Measurements from ENCODE around the gene CPS1.

Gene CPS1

GRCh38 chr2:210556329-210556980 lies at the start of gene CPS1:
TSS of gene CPS1 (plus strand) at chr2:210556599. CDS start at chr2:210556734, 135 bp downstream.
- Mint-ChIP-seq H3K4me3 (no peak within 1 kb of the TSS), H3K27ac (no peak within 1 kb of the TSS), H3K36me3 (no peaks in the 10 kb centered on the region), H3K27me3 (no peaks in the 10 kb centered on the region), H3K4me1 (no peaks in the 10 kb centered on the region), H3K9me3 (no peaks in the 10 kb centered on the region)
- CTCF ChIA-PET: no interaction called here
- no peak for DNase-seq

- no peaks in the 10 kb centered on the region for H3K27me3 Mint-ChIP-seq
- H3K9me3 Mint-ChIP-seq: no peaks in the 10 kb centered on the region
- no peaks in the 10 kb centered on the region for H3K36me3 Mint-ChIP-seq
- H3K4me1 Mint-ChIP-seq: peaks cover 3% of the 10 kb centered on the region
- CTCF ChIA-PET: interaction anchor here (1.7 kb wide), 1 partner anchor 11 kb away, joined by 5 read pairs; no protein-coding TSS in a partner anchor
- no peak overlapping the region for H3K27ac Mint-ChIP-seq
- H3K4me3 Mint-ChIP-seq: no peak overlapping the region
- DNase-seq: no peak
These were observed 40.5 kb upstream of the CPS1 start for GRCh38 chr2:210515911-210516310.

GRCh38 chr2:210517264-210517663 lies 39.1 kb upstream of the CPS1 start:
- Mint-ChIP-seq H3K4me1 (peaks cover 3% of the 10 kb centered on the region), H3K9me3 (no peaks in the 10 kb centered on the region), H3K4me3 (no peak overlapping the region), H3K36me3 (no peaks in the 10 kb centered on the region), H3K27me3 (no peaks in the 10 kb centered on the region), H3K27ac (no peak overlapping the region)
- CTCF ChIA-PET: no interaction called here
- DNase-seq: no peak

GRCh38 chr2:210519594-210519993 lies 36.8 kb upstream of the CPS1 start:
- Mint-ChIP-seq H3K36me3 (no peaks in the 10 kb centered on the region), H3K4me1 (peaks cover 3% of the 10 kb centered on the region), H3K27me3 (no peaks in the 10 kb centered on the region), H3K4me3 (no peak overlapping the region), H3K9me3 (no peaks in the 10 kb centered on the region), H3K27ac (no peak overlapping the region)
- CTCF ChIA-PET: no interaction called here
- DNase-seq: no peak

- peaks cover 3% of the 10 kb centered on the region for H3K4me1 Mint-ChIP-seq
- CTCF ChIA-PET: no interaction called here
These were observed 34.0 kb upstream of the CPS1 start for GRCh38 chr2:210522399-210522798.

GRCh38 chr2:210523650-210524289 lies 32.6 kb upstream of the CPS1 start:
- no peak for DNase-seq
- no peaks in the 10 kb centered on the region for H3K36me3 Mint-ChIP-seq
- H3K9me3 Mint-ChIP-seq: no peaks in the 10 kb centered on the region
- CTCF ChIA-PET: interaction anchor here (0.8 kb wide), 1 partner anchor 21 kb away, joined by 3 read pairs; no protein-coding TSS in a partner anchor
- H3K27me3 Mint-ChIP-seq: no peaks in the 10 kb centered on the region
- no peak overlapping the region for H3K4me3 Mint-ChIP-seq
- no peak overlapping the region for H3K27ac Mint-ChIP-seq
- H3K4me1 Mint-ChIP-seq: peaks cover 3% of the 10 kb centered on the region

More at GRCh38 chr2:210522399-210522798, 34.0 kb upstream of the CPS1 start:
- H3K9me3 Mint-ChIP-seq: no peaks in the 10 kb centered on the region
- H3K27me3 Mint-ChIP-seq: no peaks in the 10 kb centered on the region
- no peak overlapping the region for H3K27ac Mint-ChIP-seq
- no peak overlapping the region for H3K4me3 Mint-ChIP-seq
- no peaks in the 10 kb centered on the region for H3K36me3 Mint-ChIP-seq
- DNase-seq: no peak

GRCh38 chr2:210524533-210524932 lies 31.9 kb upstream of the CPS1 start:
- no peaks in the 10 kb centered on the region for H3K36me3 Mint-ChIP-seq
- H3K27ac Mint-ChIP-seq: no peak overlapping the region
- CTCF ChIA-PET: interaction anchor here (0.8 kb wide), 1 partner anchor 21 kb away, joined by 3 read pairs; no protein-coding TSS in a partner anchor
- H3K4me1 Mint-ChIP-seq: peaks cover 1% of the 10 kb centered on the region
- H3K27me3 Mint-ChIP-seq: no peaks in the 10 kb centered on the region
- no peak overlapping the region for H3K4me3 Mint-ChIP-seq
- no peak for DNase-seq
- H3K9me3 Mint-ChIP-seq: no peaks in the 10 kb centered on the region

GRCh38 chr2:210527286-210527685 lies 29.1 kb upstream of the CPS1 start:
- H3K27me3 Mint-ChIP-seq: no peaks in the 10 kb centered on the region
- no peaks in the 10 kb centered on the region for H3K9me3 Mint-ChIP-seq
- H3K4me1 Mint-ChIP-seq: no peaks in the 10 kb centered on the region
- H3K27ac Mint-ChIP-seq: no peak overlapping the region
- H3K36me3 Mint-ChIP-seq: no peaks in the 10 kb centered on the region
- CTCF ChIA-PET: interaction anchor here (1.5 kb wide), 1 partner anchor 24 kb away, joined by 4 read pairs; no protein-coding TSS in a partner anchor
- no peak overlapping the region for H3K4me3 Mint-ChIP-seq
- no peak for DNase-seq

GRCh38 chr2:210528716-210529115 lies 27.7 kb upstream of the CPS1 start:
- Mint-ChIP-seq H3K27ac (no peak overlapping the region), H3K4me3 (no peak overlapping the region), H3K4me1 (no peaks in the 10 kb centered on the region), H3K27me3 (no peaks in the 10 kb centered on the region), H3K36me3 (no peaks in the 10 kb centered on the region), H3K9me3 (no peaks in the 10 kb centered on the region)
- CTCF ChIA-PET: interaction anchor here (1.5 kb wide), 1 partner anchor 26 kb away, joined by 4 read pairs; no protein-coding TSS in a partner anchor
- no peak for DNase-seq

GRCh38 chr2:210531050-210531449 lies 25.3 kb upstream of the CPS1 start:
- H3K36me3 Mint-ChIP-seq: no peaks in the 10 kb centered on the region
- no peaks in the 10 kb centered on the region for H3K9me3 Mint-ChIP-seq
- no peak overlapping the region for H3K4me3 Mint-ChIP-seq
- no peak for DNase-seq
- H3K4me1 Mint-ChIP-seq: no peaks in the 10 kb centered on the region
- H3K27ac Mint-ChIP-seq: no peak overlapping the region
- CTCF ChIA-PET: interaction anchor here (1.3 kb wide), 1 partner anchor 11 kb away, joined by 3 read pairs; no protein-coding TSS in a partner anchor
- no peaks in the 10 kb centered on the region for H3K27me3 Mint-ChIP-seq

- Mint-ChIP-seq H3K27ac (no peak overlapping the region), H3K4me1 (no peaks in the 10 kb centered on the region), H3K9me3 (no peaks in the 10 kb centered on the region), H3K4me3 (no peak overlapping the region), H3K36me3 (no peaks in the 10 kb centered on the region), H3K27me3 (no peaks in the 10 kb centered on the region)
- DNase-seq: no peak
- CTCF ChIA-PET: interaction anchor here (1.3 kb wide), 1 partner anchor 10 kb away, joined by 3 read pairs; no protein-coding TSS in a partner anchor
These were observed 24.9 kb upstream of the CPS1 start for GRCh38 chr2:210531482-210531881.

- no peak overlapping the region for H3K4me3 Mint-ChIP-seq
- CTCF ChIA-PET: no interaction called here
- H3K9me3 Mint-ChIP-seq: no peaks in the 10 kb centered on the region
- H3K4me1 Mint-ChIP-seq: no peaks in the 10 kb centered on the region
- H3K27ac Mint-ChIP-seq: no peak overlapping the region
- DNase-seq: no peak
- no peaks in the 10 kb centered on the region for H3K36me3 Mint-ChIP-seq
- H3K27me3 Mint-ChIP-seq: no peaks in the 10 kb centered on the region
These were observed 23.0 kb upstream of the CPS1 start for GRCh38 chr2:210533389-210533788.

GRCh38 chr2:210534879-210535278 lies 21.5 kb upstream of the CPS1 start:
- Mint-ChIP-seq H3K4me3 (no peak overlapping the region), H3K36me3 (no peaks in the 10 kb centered on the region), H3K9me3 (no peaks in the 10 kb centered on the region), H3K27ac (no peak overlapping the region), H3K4me1 (no peaks in the 10 kb centered on the region), H3K27me3 (no peaks in the 10 kb centered on the region)
- CTCF ChIA-PET: no interaction called here
- DNase-seq: no peak

- H3K9me3 Mint-ChIP-seq: no peaks in the 10 kb centered on the region
- no peaks in the 10 kb centered on the region for H3K36me3 Mint-ChIP-seq
- H3K27me3 Mint-ChIP-seq: no peaks in the 10 kb centered on the region
- no peaks in the 10 kb centered on the region for H3K4me1 Mint-ChIP-seq
- CTCF ChIA-PET: no interaction called here
- H3K27ac Mint-ChIP-seq: no peak overlapping the region
- no peak for DNase-seq
- no peak overlapping the region for H3K4me3 Mint-ChIP-seq
These were observed 19.3 kb upstream of the CPS1 start for GRCh38 chr2:210536973-210537650.

All from activated naive CD4-positive, alpha-beta T cell treated with anti-CD3 and anti-CD28 coated beads, Interleukin-2, amount 10 ng/mL, durations not matched to agents 7 days and 5 days (primary cell).